Measurements from ENCODE around the gene OBSCN. TPM values are rescaled to one million over a fixed set of nuclear protein-coding genes. Genes with fewer than 3 reads are reported as not detected.

The OBSCN gene
- total and polyA plus RNA-seq, 12 donors = 176 to 639 (median 407) TPM

DNA sequence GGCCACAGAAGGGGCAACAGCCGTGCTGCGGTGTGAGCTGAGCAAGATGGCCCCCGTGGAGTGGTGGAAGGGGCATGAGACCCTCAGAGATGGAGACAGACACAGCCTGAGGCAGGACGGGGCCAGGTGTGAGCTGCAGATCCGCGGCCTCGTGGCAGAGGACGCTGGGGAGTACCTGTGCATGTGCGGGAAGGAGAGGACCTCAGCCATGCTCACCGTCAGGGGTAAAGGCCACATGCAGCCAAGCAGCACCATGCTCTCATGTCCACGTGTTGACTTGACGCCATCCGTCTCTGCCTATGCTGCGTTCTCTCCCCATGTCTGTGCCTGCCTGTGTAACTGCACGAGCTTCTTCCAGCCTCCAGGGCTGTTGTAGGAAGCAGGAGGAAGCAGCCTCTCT lies 85.5 kb downstream of the OBSCN start:
- TF ChIP-seq, protein P1, sequence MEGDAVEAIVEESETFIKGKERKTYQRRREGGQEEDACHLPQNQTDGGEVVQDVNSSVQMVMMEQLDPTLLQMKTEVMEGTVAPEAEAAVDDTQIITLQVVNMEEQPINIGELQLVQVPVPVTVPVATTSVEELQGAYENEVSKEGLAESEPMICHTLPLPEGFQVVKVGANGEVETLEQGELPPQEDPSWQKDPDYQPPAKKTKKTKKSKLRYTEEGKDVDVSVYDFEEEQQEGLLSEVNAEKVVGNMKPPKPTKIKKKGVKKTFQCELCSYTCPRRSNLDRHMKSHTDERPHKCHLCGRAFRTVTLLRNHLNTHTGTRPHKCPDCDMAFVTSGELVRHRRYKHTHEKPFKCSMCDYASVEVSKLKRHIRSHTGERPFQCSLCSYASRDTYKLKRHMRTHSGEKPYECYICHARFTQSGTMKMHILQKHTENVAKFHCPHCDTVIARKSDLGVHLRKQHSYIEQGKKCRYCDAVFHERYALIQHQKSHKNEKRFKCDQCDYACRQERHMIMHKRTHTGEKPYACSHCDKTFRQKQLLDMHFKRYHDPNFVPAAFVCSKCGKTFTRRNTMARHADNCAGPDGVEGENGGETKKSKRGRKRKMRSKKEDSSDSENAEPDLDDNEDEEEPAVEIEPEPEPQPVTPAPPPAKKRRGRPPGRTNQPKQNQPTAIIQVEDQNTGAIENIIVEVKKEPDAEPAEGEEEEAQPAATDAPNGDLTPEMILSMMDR (IDR thresholded peaks at IDR 0.05) = no peak
- 90 to 91% methylated on average over 15 of the region's 15 CpGs for WGBS, 2 donors
- no peak overlapping the region for H3K4me3 ChIP-seq
- peaks cover 0 to 5% (median 0%) of the 10 kb centered on the region in 9 donors for H3K4me1 ChIP-seq
- H3K9me3 ChIP-seq = no peaks in the 10 kb centered on the region
- no peak overlapping the region for H3K27ac ChIP-seq
- peaks cover 0 to 99% (median 8%) of the 10 kb centered on the region in 9 donors for H3K36me3 ChIP-seq
- no peaks in the 10 kb centered on the region for H3K27me3 ChIP-seq
- ATAC-seq (peak in 2 of 8 donors; percentile 3 to 7), DNase-seq (peak in 1 of 2 donors; percentile 5)
- intact Hi-C loops (cut with DNase I) = no loop called here

DNA sequence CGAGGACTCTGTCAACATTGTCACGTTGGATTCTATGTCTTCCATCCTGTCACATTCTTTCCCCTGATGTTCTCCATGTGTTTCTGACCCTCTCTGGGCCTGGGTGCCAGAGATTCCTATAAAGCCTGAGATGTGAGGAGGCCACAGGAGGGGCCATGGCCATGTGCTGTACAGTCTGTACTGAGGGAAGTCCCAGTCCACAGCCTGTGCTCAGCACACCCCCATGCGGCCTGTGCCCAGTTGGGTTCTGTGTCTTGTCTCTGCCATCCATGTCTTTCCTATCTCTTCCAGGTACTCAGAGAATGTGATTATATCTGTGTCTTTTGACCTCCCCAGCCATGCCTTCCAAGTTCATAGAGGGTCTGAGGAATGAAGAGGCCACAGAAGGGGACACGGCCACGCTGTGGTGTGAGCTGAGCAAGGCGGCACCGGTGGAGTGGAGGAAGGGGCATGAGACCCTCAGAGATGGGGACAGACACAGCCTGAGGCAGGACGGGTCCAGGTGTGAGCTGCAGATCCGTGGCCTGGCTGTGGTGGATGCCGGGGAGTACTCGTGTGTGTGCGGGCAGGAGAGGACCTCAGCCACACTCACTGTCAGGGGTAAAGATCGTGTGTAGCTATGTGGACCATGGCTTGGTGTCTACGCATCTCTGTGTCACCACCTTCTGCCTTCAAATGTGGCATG lies 86.1 kb downstream of the OBSCN start:
- ATAC-seq (peak in 2 of 8 donors; percentile 30 to 45), DNase-seq (peak in 1 of 2 donors; percentile 3)
- WGBS, 2 donors = 77 to 87% methylated on average over 14 of the region's 14 CpGs

DNA sequence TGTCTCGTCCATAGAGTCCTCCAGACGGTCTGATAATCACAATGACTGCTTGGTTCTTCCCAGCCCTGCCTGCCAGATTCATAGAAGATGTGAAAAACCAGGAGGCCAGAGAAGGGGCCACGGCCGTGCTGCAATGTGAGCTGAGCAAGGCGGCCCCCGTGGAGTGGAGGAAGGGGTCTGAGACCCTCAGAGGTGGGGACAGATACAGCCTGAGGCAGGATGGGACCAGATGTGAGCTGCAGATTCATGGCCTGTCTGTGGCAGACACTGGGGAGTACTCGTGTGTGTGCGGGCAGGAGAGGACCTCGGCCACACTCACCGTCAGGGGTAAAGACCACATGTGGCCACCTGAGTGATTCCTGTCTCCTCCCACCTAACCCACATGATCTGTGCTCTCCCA lies 86.9 kb downstream of the OBSCN start:
- H3K4me1 ChIP-seq = peaks cover 0 to 5% (median 0%) of the 10 kb centered on the region in 9 donors
- H3K36me3 ChIP-seq = peaks cover 0 to 100% (median 8%) of the 10 kb centered on the region in 9 donors
- no peak for ATAC-seq
- peak in 1 of 2 donors; percentile 1 for DNase-seq
- no peak overlapping the region for H3K27ac ChIP-seq
- H3K4me3 ChIP-seq = no peak overlapping the region
- TF ChIP-seq, protein P1 (IDR thresholded peaks at IDR 0.05) = no peak
- no peaks in the 10 kb centered on the region for H3K9me3 ChIP-seq
- 92% methylated on average over 10 of the region's 10 CpGs for WGBS, 2 donors
- intact Hi-C loops (cut with DNase I) = no loop called here
- H3K27me3 ChIP-seq = no peaks in the 10 kb centered on the region

More for the DNA sequence above, 86.1 kb downstream of the OBSCN start:
- H3K27ac ChIP-seq = no peak overlapping the region
- H3K4me3 ChIP-seq = no peak overlapping the region
- H3K9me3 ChIP-seq = no peaks in the 10 kb centered on the region
- TF ChIP-seq, protein P1 (IDR thresholded peaks at IDR 0.05) = no peak
- no peaks in the 10 kb centered on the region for H3K27me3 ChIP-seq
- intact Hi-C loops (cut with DNase I) = no loop called here
- H3K4me1 ChIP-seq = peaks cover 0 to 5% (median 0%) of the 10 kb centered on the region in 9 donors
- peaks cover 0 to 99% (median 8%) of the 10 kb centered on the region in 9 donors for H3K36me3 ChIP-seq

DNA sequence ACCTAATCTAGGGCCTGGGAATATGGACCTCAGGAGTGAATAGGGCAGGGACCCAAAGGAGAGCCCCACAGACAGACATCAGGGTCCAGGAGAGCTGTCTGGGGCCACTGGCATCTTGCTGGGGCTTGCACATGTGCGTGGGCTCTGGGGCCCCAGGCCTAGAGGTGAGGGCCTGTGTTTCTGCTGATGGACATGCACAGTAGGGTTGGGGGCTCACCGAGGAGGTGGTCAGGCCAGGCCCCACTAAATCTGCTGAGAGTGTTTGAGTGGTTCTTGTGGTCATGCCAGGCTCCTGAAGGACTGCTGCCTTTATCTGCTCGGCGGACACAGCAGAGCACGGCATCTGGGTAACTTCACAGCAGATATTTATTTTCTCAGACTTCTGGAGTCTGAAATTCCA lies 87.4 kb downstream of the OBSCN start:
- intact Hi-C loops (cut with DNase I) = no loop called here
- H3K9me3 ChIP-seq = no peaks in the 10 kb centered on the region
- 80 to 83% methylated on average over 5 of the region's 5 CpGs for WGBS, 2 donors
- no peak for ATAC-seq
- no peak for DNase-seq
- H3K27ac ChIP-seq = no peak overlapping the region
- peaks cover 0 to 100% (median 12%) of the 10 kb centered on the region in 9 donors for H3K36me3 ChIP-seq
- no peak overlapping the region for H3K4me3 ChIP-seq
- H3K27me3 ChIP-seq = no peaks in the 10 kb centered on the region
- H3K4me1 ChIP-seq = peaks cover 0 to 5% (median 0%) of the 10 kb centered on the region in 9 donors
- TF ChIP-seq, protein P1 (IDR thresholded peaks at IDR 0.05) = no peak
